PC-3 (cell line): Measurements from ENCODE around the gene WDR49. TPM values are rescaled to one million over a fixed set of nuclear protein-coding genes. Genes with fewer than 3 reads are reported as not detected.

ENCODE experiments used
- ATAC-seq: fragments of 200-7000 bp; cut with Tn5 transposase; 2 replicates; pipeline ENCODE4 v1.9.1; 2020; ENCODE audit warnings: mild to moderate bottlenecking, moderate library complexity
- BruUV-seq: library from RNA; stranded (reverse); fragments of 400-500 nt; replicated peaks from 2 replicates; lab custom pipeline; 2021; lab: Mats Ljungman, UMichigan
- CTCF ChIA-PET: fragments of 300-600 bp; sonication (Branson Sonifier 250); formaldehyde crosslinking; loops from one replicate; lab custom pipeline; 2022; ENCODE audit warnings: antibody characterized with exemption; lab: Charles Lee
- POLR2A ChIA-PET: fragments of 300-600 bp; sonication (Branson Sonifier 250); formaldehyde crosslinking; loops from one replicate; lab custom pipeline; 2022; ENCODE audit warnings: antibody characterized with exemption; ENCODE audit not compliant: unreplicated experiment; lab: Charles Lee
- DNase-seq: peaks from one replicate; pipeline ENCODE4 v3.0.0-alpha.2; 2015
- H2AFZ ChIP-seq: fragments of 300-600 bp; sonication (generic); 2 replicates; pipeline ENCODE4 v1.6.0; 2016; ENCODE audit warnings: antibody characterized with exemption, low read length
- H3F3A ChIP-seq: fragments of 300-600 bp; sonication (generic); one replicate; pipeline ENCODE4 v1.6.0; 2017; ENCODE audit warnings: antibody characterized with exemption, low read length, control low read depth, mild to moderate bottlenecking; ENCODE audit not compliant: unreplicated experiment
- H3K27ac ChIP-seq: fragments of 300-600 bp; sonication (generic); 2 replicates; pipeline ENCODE4 v1.5.1; 2016; ENCODE audit warnings: mild to moderate bottlenecking, low read length
- H3K27me3 ChIP-seq: fragments of 300-600 bp; sonication (generic); 2 replicates; pipeline ENCODE4 v1.6.1; 2016; ENCODE audit warnings: low read length, mixed read lengths
- H3K36me3 ChIP-seq: fragments of 300-600 bp; sonication (generic); 2 replicates; pipeline ENCODE4 v1.6.1; 2016; ENCODE audit warnings: low read depth, mixed run types, low read length, mixed read lengths
- H3K4me1 ChIP-seq: fragments of 300-600 bp; sonication (generic); 2 replicates; pipeline ENCODE4 v1.5.1; 2016; ENCODE audit warnings: low read length; ENCODE audit not compliant: insufficient read depth
- H3K4me2 ChIP-seq: fragments of 300-600 bp; sonication (generic); 2 replicates; pipeline ENCODE4 v1.6.0; 2016; ENCODE audit warnings: low read length
- H3K4me3 ChIP-seq: fragments of 300-600 bp; sonication (generic); 2 replicates; pipeline ENCODE4 v1.5.1; 2016; ENCODE audit warnings: mild to moderate bottlenecking, low read length, mixed read lengths
- H3K79me2 ChIP-seq: fragments of 300-600 bp; sonication (generic); 2 replicates; pipeline ENCODE4 v1.6.1; 2017; ENCODE audit warnings: low read length, mixed read lengths
- H3K9ac ChIP-seq: fragments of 300-600 bp; sonication (generic); 2 replicates; pipeline ENCODE4 v1.6.0; 2016; ENCODE audit warnings: mild to moderate bottlenecking, low read length
- H3K9me2 ChIP-seq: fragments of 300-600 bp; sonication (generic); replicated peaks from 2 replicates; pipeline ENCODE4 v1.6.1; 2016; ENCODE audit warnings: mixed run types, low read length, mixed read lengths
- H3K9me3 ChIP-seq: fragments of 300-600 bp; sonication (generic); 2 replicates; pipeline ENCODE4 v1.6.1; 2016; ENCODE audit warnings: low read length, mixed read lengths
- H4K20me1 ChIP-seq: fragments of 300-600 bp; sonication (generic); 2 replicates; pipeline ENCODE4 v1.6.1; 2016; ENCODE audit warnings: low read length, mixed read lengths
- EZH2 ChIP-seq: fragments of 300-600 bp; sonication (generic); IDR thresholded peaks from one replicate; pipeline ENCODE4 v1.6.1; 2017; ENCODE audit warnings: antibody characterized with exemption, mild to moderate bottlenecking, low read length; ENCODE audit not compliant: unreplicated experiment
- EZH2phosphoT487 ChIP-seq: fragments of 300-600 bp; sonication (generic); IDR thresholded peaks from 2 replicates; pipeline ENCODE4 v1.6.1; 2018; ENCODE audit warnings: mild to moderate bottlenecking, antibody characterized with exemption, low read length, borderline replicate concordance
- intact Hi-C: fragments of 100-400 bp; cut with micrococcal nuclease; formaldehyde crosslinking; loops from 2 replicates; pipeline ENCODE4 v1.9.0; 2023
- total RNA-seq: library from RNA; depleted of rRNA; stranded (reverse); fragments of >200 nt; gene quantifications from 2 replicates; pipeline ENCODE4 v1.2.3, GENCODE V29; 2014
- TF ChIP-seq, protein P1 (sequence below): fragments of 300-600 bp; sonication (generic); conservative IDR thresholded peaks from 2 replicates; pipeline ENCODE4 v1.5.1; 2017; ENCODE audit warnings: antibody characterized with exemption, low read depth, mild to moderate bottlenecking, low read length

WDR49 gene
- total RNA-seq, 1 experiment from 2014 or later, result 0.33 TPM

DNA sequence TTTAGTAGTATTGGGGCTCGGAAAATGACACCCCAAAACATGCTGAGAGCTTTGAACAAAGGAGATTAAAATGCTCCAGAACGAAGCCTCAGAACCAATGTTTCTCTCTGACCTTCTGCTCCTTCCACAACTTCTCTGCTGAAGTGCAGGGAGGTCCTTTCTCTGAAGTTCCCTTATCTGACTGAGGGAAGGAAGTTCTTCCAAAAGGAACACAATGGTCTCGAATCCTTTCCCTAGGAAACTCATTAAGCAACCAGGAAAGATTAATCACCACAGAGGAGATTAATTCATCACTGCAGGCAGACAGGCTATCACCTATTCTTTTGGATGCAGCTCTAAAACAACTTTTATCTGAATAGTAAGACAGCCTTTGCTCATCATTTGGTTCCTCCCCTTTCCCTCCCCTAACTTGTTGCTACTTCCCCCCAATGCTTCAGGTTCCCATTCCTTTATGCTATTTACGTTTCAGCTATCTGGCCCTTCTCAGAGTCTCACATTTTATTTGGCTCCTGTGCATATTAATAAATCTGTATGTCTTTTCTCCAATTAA is 18.2 kb upstream of the WDR49 start:
- no peaks in the 10 kb centered on the region for H3K79me2 ChIP-seq
- H4K20me1 ChIP-seq, result no peaks in the 10 kb centered on the region
- H3K4me1 ChIP-seq, result no peaks in the 10 kb centered on the region
- ChIA-PET CTCF (no interaction called here), POLR2A (no interaction called here)
- no TSS peak for BruUV-seq
- H3K9me2 ChIP-seq, result no peaks in the 10 kb centered on the region
- no peak for ATAC-seq
- H3K9me3 ChIP-seq, result no peaks in the 10 kb centered on the region; the same call in 1 of the 2 replicates
- H3K27me3 ChIP-seq, result no peaks in the 10 kb centered on the region
- no peak overlapping the region for H3K27ac ChIP-seq
- intact Hi-C loops, result no loop called here
- H3K36me3 ChIP-seq, result peaks cover 10% of the 10 kb centered on the region
- DNase-seq, result no peak
- H3K4me2 ChIP-seq, result no peak overlapping the region
- H2AFZ ChIP-seq, result no peak overlapping the region
- H3K9ac ChIP-seq, result no peak overlapping the region
- no peak for TF ChIP-seq EZH2
- no peak for TF ChIP-seq EZH2phosphoT487
- TF ChIP-seq, protein P1, sequence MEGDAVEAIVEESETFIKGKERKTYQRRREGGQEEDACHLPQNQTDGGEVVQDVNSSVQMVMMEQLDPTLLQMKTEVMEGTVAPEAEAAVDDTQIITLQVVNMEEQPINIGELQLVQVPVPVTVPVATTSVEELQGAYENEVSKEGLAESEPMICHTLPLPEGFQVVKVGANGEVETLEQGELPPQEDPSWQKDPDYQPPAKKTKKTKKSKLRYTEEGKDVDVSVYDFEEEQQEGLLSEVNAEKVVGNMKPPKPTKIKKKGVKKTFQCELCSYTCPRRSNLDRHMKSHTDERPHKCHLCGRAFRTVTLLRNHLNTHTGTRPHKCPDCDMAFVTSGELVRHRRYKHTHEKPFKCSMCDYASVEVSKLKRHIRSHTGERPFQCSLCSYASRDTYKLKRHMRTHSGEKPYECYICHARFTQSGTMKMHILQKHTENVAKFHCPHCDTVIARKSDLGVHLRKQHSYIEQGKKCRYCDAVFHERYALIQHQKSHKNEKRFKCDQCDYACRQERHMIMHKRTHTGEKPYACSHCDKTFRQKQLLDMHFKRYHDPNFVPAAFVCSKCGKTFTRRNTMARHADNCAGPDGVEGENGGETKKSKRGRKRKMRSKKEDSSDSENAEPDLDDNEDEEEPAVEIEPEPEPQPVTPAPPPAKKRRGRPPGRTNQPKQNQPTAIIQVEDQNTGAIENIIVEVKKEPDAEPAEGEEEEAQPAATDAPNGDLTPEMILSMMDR, result no peak
- H3K4me3 ChIP-seq, result no peak overlapping the region
- no peaks in the 10 kb centered on the region for H3F3A ChIP-seq

DNA sequence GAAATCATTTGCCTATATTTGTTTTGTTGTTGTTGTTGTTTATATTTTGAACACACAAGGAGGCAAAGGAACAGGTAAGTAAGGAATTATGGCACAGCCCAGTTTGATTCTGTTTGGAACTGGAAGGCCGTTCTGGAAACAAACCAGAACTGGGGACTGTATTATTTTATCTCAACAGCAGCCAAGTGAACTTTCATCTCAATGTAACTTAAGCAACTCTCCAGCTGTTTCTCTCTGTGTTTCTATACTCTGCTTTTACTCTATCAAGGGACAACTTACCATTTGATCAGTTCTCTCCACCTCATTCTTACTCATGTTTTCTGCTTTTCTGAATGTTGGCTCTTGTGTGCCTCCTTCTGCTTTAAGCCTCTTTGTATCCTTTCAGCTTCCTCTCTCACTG is 16.0 kb upstream of the WDR49 start:
- Histone ChIP-seq H3K9me3 (no peaks in the 10 kb centered on the region), H3K4me1 (no peaks in the 10 kb centered on the region), H3K27ac (no peak overlapping the region), H3K4me3 (no peak overlapping the region), H3K27me3 (no peaks in the 10 kb centered on the region), H3F3A (no peaks in the 10 kb centered on the region), H3K4me2 (no peak overlapping the region), H2AFZ (no peak overlapping the region), H3K36me3 (no peaks in the 10 kb centered on the region; the same call in 1 of the 2 replicates), H3K79me2 (no peaks in the 10 kb centered on the region), H3K9ac (no peak overlapping the region), H3K9me2 (no peaks in the 10 kb centered on the region), H4K20me1 (no peaks in the 10 kb centered on the region)
- ATAC-seq, result no peak
- no peak for TF ChIP-seq EZH2phosphoT487
- TF ChIP-seq, protein P1, result no peak
- no peak for TF ChIP-seq EZH2
- intact Hi-C loops, result no loop called here
- BruUV-seq, result no TSS peak
- CTCF ChIA-PET, result interaction anchor here (0.5 kb wide), 1 partner anchor 180 kb away, joined by 3 read pairs; no protein-coding TSS in a partner anchor
- DNase-seq, result no peak
- POLR2A ChIA-PET, result no interaction called here

DNA sequence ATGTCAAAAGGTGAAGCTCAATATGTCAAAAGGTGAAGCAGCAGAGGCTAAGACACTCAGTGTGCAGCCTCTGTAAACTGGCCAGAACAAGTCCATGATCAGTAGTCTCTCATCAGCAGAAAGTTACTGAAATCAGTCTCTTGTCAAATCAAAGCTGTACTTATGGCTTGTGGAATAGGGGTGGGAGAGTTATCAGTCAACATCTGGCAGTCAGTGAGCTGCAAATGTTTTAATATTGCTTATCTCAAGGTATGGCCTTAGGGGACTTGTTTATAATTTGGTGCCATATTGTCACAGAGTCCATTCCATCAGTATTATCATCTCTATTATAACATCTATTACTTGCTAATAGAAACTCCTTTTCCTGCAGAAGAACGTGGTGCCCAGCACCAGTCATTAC is 14.9 kb upstream of the WDR49 start:
- ATAC-seq, result no peak
- POLR2A ChIA-PET, result no interaction called here
- H3K27ac ChIP-seq, result no peak overlapping the region

More for the DNA sequence above, 14.9 kb upstream of the WDR49 start:
- TF ChIP-seq EZH2 (no peak), EZH2phosphoT487 (no peak)
- TF ChIP-seq, protein P1, result no peak
- H3K27me3 ChIP-seq, result no peaks in the 10 kb centered on the region
- no peaks in the 10 kb centered on the region for H3K4me1 ChIP-seq
- no peaks in the 10 kb centered on the region for H4K20me1 ChIP-seq
- CTCF ChIA-PET, result no interaction called here
- no peaks in the 10 kb centered on the region for H3K36me3 ChIP-seq
- H3K79me2 ChIP-seq, result no peaks in the 10 kb centered on the region
- no peak overlapping the region for H3K4me2 ChIP-seq
- no peak overlapping the region for H2AFZ ChIP-seq
- H3K9me2 ChIP-seq, result no peaks in the 10 kb centered on the region
- no peak overlapping the region for H3K4me3 ChIP-seq
- no TSS peak for BruUV-seq
- no peaks in the 10 kb centered on the region for H3K9me3 ChIP-seq
- H3K9ac ChIP-seq, result no peak overlapping the region
- DNase-seq, result no peak
- H3F3A ChIP-seq, result no peaks in the 10 kb centered on the region
- intact Hi-C loops, result no loop called here
